ENCODE data around the gene SLC16A10. TPM values are rescaled to one million over a fixed set of nuclear protein-coding genes. Genes with fewer than 3 reads are reported as not detected.

SLC16A10 gene
- total and polyA plus RNA-seq, 2 of the 8 experiments (the other 6 are each of a cell fraction or from before 2014, with no cell fraction given), result 18.6 to 23.2 TPM

DNA sequence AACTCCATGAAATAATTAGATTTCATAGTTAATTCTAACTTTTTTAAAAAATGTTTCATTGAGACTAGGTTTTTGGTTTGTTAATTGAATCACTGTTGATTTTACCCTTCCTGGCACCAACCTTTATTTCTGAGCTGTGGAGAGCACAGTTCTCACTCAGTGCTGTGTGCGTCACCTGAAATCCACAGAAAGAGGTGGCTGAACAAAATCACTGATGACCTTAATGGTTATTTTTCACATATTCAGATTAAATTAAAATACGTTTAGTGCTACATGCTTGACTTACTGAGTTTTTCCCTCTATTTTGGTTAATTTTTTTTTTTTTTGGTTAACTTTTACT, 89.4 kb downstream of the SLC16A10 start:
- Histone ChIP-seq H3K56ac (replicated peaks; ENCODE audit: insufficient read length, low read depth, low read length) (no peak overlapping the region), H3K9ac (replicated peaks in 1 of 4; ENCODE audit: extremely low read depth in 1 of 4, low read depth in 3 of 4, low read length in 3 of 4) (no peak overlapping the region), H3K36me3 (ENCODE audit: control insufficient read depth in 2 of 4, insufficient read depth in 4 of 4, low read length in 3 of 4) (no peaks in the 10 kb centered on the region), H3K4ac (replicated peaks; ENCODE audit: insufficient read length, low read depth, low read length) (no peak overlapping the region), H4K5ac (ENCODE audit: insufficient read length, low read depth, low read length) (no peak overlapping the region), H3K4me1 (replicated peaks in 1 of 4; ENCODE audit: control insufficient read depth in 3 of 4, insufficient read depth in 4 of 4, low read length in 3 of 4) (peaks cover 0 to 6% (median 0%) of the 10 kb centered on the region in 4 experiments; a peak in 1 of 7 replicates), H3K27ac (ENCODE audit: low read depth, low read length) (no peak overlapping the region), H2AK5ac (ENCODE audit: low read depth, low read length) (no peak overlapping the region), H3K9me3 (ENCODE audit: insufficient read depth in 2 of 2, low read depth in 1 of 2, low read length in 1 of 2) (no peaks in the 10 kb centered on the region), H3K23ac (ENCODE audit: insufficient read length) (no peak overlapping the region), H2AFZ (ENCODE audit: low read length) (no peak overlapping the region), H2BK5ac (ENCODE audit: low read depth, low read length) (no peak overlapping the region), H2BK20ac (ENCODE audit: low read length) (no peak overlapping the region), H2BK12ac (ENCODE audit: low read depth, low read length) (no peak overlapping the region), H2BK15ac (ENCODE audit: low read length) (no peak overlapping the region), H3K79me2 (ENCODE audit: control insufficient read depth in 1 of 2, insufficient read depth in 2 of 2, low read length in 2 of 2) (no peaks in the 10 kb centered on the region), H3K79me1 (ENCODE audit: low read depth, low read length) (no peaks in the 10 kb centered on the region), H3K18ac (ENCODE audit: extremely low read depth, low read length) (no peak overlapping the region), H3K4me3 (ENCODE audit: extremely low read depth in 1 of 4, insufficient read depth in 2 of 4, low read depth in 3 of 4, low read length in 4 of 4) (no peak overlapping the region), H3K4me2 (ENCODE audit: insufficient read depth in 1 of 2, low read depth in 2 of 2, low read length in 2 of 2) (no peak overlapping the region), H4K8ac (ENCODE audit: extremely low read depth, insufficient read depth, low read length) (no peak overlapping the region), H3K14ac (ENCODE audit: insufficient read length) (no peak overlapping the region), H3K27me3 (replicated peaks in 1 of 4; ENCODE audit: control insufficient read depth in 3 of 4, extremely low read depth in 1 of 4, insufficient read depth in 3 of 4, low read length in 3 of 4) (no peaks in the 10 kb centered on the region), H3K23me2 (ENCODE audit: low read depth, low read length) (no peaks in the 10 kb centered on the region), H4K20me1 (replicated peaks in 1 of 2; ENCODE audit: control insufficient read depth in 1 of 2, insufficient read depth in 2 of 2, low read length in 2 of 2) (no peaks in the 10 kb centered on the region), H4K91ac (replicated peaks; ENCODE audit: insufficient read length, low read length) (no peak overlapping the region), H2BK120ac (replicated peaks; ENCODE audit: low read depth, low read length) (no peak overlapping the region)
- DNase-seq (ENCODE audit: low read depth in 1 of 2, low spot score in 2 of 2) (no peak), FAIRE-seq (no peak)
- 89% methylated on average over 2 of the region's 2 CpGs; no CpG with 5 or more reads in 1 of the 2 experiments for WGBS, 2 experiments (ENCODE audit: extremely low coverage in 1 of 2, insufficient coverage in 1 of 2, insufficient read length in 1 of 2, insufficient replicate concordance in 2 of 2, low coverage in 1 of 2, low lambda C conversion rate in 2 of 2, missing lambda C conversion rate in 1 of 2)
- ChIA-PET POLR2A (ENCODE audit: partially characterized antibody) (no interaction called here), CTCF (ENCODE audit: partially characterized antibody) (no interaction called here)
- TF ChIP-seq HDAC2 (IDR thresholded peaks at IDR 0.05; ENCODE audit: borderline replicate concordance in 1 of 2, low read depth in 2 of 2, low read length in 2 of 2) (no peak), SIN3A (conservative IDR thresholded peaks at IDR 0.05 in 1 of 2, IDR thresholded peaks at IDR 0.05 in 1 of 2; ENCODE audit: low read depth in 1 of 2, low read length in 2 of 2) (no peak), BCL11A (IDR thresholded peaks at IDR 0.05; ENCODE audit: low read depth in 2 of 2, low read length in 2 of 2) (no peak)
- TF ChIP-seq, protein P1, sequence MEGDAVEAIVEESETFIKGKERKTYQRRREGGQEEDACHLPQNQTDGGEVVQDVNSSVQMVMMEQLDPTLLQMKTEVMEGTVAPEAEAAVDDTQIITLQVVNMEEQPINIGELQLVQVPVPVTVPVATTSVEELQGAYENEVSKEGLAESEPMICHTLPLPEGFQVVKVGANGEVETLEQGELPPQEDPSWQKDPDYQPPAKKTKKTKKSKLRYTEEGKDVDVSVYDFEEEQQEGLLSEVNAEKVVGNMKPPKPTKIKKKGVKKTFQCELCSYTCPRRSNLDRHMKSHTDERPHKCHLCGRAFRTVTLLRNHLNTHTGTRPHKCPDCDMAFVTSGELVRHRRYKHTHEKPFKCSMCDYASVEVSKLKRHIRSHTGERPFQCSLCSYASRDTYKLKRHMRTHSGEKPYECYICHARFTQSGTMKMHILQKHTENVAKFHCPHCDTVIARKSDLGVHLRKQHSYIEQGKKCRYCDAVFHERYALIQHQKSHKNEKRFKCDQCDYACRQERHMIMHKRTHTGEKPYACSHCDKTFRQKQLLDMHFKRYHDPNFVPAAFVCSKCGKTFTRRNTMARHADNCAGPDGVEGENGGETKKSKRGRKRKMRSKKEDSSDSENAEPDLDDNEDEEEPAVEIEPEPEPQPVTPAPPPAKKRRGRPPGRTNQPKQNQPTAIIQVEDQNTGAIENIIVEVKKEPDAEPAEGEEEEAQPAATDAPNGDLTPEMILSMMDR (IDR thresholded peaks at IDR 0.05; ENCODE audit: control extremely low read depth in 1 of 3, insufficient read depth in 1 of 3, low read depth in 1 of 3, low read length in 3 of 3), result no peak
